Activated effector memory CD4-positive, alpha-beta T cell treated with anti-CD3 and anti-CD28 coated beads, Interleukin-2, amount 50 U/mL, for 16 hours (primary cell): ENCODE measurements around the gene DDX31.
"Not testable (repeated sequence)": the region's sequence is repeated elsewhere in the genome, so short reads cannot be mapped to it uniquely, and the experiment has no call there.

ENCODE experiments used
- DNase-seq: peaks from one replicate; pipeline ENCODE4 v3.0.0-alpha.2; 2020

The DDX31 gene

DNA sequence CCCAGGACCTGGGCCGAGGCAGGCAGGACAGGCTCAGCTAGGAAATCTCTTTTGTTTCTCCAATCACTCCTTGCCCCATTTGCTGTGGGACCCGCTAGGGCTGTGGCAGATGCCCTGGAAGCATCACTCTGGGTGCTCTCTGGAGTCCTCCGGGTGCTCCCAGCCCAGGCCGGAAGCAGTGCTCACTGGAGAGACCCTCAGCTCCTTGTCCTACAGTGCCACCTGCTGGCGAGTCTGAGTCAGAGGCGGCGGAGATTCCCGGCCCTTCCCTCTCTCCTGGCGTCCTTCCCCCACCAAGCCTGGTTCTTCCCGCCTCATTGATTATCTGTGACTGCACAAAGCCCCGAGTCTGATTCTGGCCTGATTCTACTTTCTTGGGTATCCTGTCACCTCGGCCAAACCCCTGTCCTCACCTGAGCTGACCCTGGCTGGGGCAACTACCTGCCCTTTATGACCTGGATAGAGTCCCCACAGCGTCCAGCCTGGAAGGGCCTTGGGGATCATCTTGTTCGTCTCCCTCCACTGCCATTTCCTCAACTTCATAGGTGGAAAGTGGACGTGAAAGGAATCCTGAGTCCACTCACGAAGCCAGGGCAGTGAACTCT is 94.7 kb downstream of the DDX31 start:
- peak; percentile 74 for DNase-seq

- DNase-seq, result no peak
Observed at GRCh38 chr9:132572921-132573320, 96.9 kb downstream of the DDX31 start.

DNA sequence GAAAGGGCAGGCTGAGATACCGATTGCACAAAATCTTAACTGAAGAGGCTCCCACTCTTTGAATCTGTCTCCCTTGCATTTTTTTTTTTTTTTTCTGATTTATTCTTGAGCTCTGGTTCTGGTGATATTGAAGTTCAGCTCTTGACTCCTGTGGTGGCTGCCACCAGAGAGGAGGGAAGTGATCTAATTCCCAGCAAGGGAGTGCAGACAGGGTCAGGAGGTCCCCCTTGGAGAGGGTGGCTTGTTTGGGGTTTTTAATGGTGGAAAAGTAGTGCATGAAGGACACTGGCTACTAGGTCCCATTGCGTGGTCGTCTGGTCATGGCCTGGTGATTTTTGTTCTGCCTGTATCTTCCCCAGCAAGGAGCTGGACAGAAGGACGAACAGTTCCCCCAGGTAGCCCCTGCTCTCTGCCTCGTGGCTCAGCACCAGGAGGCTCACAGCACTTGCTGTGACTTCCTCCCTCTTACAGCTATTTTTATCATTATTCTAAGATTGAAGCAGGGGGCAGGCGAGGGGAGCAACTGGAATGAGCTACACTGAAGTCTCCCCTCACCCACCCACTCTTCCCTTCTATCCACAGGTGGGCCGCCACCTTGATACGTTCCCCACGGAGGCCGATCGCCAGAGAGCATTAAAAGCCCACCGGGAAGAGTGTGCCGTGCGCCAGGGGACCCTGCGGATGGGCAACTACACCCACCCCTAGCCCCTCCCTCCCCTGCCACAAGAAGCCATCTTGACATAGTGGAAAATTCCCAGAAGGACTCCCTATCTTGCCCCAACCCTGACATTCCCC is 97.8 kb downstream of the DDX31 start:
- no peak for DNase-seq

DNA sequence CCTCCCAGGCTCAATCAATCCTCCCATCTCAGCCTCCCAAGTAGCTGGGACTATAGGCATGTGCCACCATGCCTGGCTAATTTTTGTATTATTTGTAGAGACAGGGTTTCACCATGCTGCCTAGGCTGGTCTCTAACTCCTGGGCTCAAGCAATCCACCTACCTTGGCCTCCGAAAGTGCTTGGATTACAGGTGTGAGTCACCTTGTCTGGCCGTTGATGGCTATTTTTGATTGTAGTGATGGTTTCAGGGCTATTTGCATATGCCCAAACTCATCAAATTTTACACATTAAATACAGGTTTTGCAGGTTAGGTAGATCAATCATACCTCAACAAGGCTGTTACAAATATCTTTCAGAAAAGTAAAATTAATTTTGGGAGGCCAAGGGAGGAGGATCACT is 101.0 kb downstream of the DDX31 start:
- not testable (repeated sequence) for DNase-seq

- no peak for DNase-seq
Observed at GRCh38 chr9:132564526-132564925, 105.3 kb downstream of the DDX31 start.

- no peak for DNase-seq
Observed at GRCh38 chr9:132562306-132562573, 107.5 kb downstream of the DDX31 start.

- DNase-seq, result no peak
Observed at GRCh38 chr9:132560616-132561202, 109.1 kb downstream of the DDX31 start.

DNA sequence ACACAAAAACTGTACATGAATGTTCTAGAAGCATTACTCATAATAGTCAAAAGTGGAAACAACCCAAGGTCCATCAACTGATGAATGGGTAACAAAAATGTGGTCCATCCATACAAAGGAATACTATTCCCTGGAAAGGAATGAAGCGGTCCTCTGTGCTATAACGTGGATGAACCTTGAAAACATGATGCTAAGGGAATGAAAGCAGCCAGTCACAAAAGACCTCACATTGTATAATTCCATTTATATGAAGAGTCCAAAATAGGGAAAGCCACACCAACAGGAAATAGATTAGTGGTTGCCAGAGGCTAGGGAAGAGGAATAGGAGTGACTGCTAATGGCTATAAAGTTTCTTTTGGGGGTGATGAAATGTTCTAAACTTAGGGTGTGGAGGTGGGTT is 110.1 kb downstream of the DDX31 start:
- DNase-seq, result no peak

- DNase-seq, result no peak
Observed at GRCh38 chr9:132557159-132557558, 112.6 kb downstream of the DDX31 start.

- DNase-seq, result no peak
Observed at GRCh38 chr9:132556714-132557113, 113.1 kb downstream of the DDX31 start.

DNA sequence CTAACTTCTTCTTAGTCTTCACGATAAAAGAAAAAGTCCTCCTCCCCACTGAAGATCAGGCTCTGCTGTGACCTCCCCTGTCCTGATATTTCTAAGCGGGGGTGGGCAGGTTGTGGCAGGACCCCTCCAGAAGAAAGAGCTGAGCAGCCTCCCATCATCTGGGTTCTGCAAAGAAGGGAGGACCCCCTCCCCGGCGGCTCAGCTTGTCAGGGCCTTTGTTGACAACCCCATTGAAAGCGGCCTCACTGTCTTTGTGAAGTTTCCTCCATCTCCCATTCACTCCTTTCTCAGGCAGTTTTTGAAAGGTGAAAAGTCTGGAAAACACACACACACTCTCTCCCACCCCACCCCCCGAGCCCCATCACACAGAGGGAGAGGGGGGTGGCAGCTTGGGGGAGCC is 113.5 kb downstream of the DDX31 start:
- no peak for DNase-seq

DNA sequence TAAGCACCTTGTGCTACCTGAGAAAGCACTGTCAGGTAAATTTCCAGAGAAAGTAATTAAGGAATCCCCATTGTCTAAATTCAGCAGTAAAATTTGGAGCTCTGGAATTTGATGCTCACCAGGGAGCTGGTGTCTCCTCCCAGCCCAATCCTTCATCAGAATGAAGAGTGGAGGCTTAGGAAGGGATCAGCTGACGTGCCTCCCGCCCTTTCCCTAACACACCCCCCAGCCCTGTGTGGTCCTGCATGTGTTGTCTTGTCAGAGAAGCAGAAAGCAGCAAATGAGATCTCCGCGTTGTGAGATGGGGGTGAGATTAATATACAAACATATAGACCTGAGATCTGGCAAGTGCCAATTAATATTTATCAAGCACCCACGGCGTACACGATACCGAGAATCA is 114.3 kb downstream of the DDX31 start:
- DNase-seq, result no peak

GRCh38 chr9:132554755-132555154 is 115.0 kb downstream of the DDX31 start:
- DNase-seq, result no peak

DNA sequence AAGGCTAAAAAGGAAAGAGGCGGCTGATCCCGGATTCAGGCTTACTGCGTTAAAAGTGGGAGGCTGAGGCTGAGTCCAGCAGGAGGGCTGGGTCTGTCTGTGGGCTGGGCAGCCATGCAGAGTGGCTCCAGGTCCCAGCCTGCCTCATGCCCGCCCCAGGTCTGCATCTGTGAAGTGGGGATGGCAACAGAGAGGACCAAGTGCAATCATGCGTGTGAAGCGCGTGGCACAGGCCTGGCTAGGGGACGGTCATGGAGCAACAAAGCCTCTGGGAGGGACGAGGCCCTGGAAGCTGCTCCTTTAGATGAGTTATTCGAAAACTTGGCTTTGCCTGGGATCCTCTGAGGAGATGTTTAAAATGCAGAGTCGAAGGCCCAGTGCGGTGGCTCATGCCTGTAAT is 117.7 kb downstream of the DDX31 start:
- DNase-seq, result no peak

GRCh38 chr9:132551556-132551955 is 118.2 kb downstream of the DDX31 start:
- no peak for DNase-seq

DNA sequence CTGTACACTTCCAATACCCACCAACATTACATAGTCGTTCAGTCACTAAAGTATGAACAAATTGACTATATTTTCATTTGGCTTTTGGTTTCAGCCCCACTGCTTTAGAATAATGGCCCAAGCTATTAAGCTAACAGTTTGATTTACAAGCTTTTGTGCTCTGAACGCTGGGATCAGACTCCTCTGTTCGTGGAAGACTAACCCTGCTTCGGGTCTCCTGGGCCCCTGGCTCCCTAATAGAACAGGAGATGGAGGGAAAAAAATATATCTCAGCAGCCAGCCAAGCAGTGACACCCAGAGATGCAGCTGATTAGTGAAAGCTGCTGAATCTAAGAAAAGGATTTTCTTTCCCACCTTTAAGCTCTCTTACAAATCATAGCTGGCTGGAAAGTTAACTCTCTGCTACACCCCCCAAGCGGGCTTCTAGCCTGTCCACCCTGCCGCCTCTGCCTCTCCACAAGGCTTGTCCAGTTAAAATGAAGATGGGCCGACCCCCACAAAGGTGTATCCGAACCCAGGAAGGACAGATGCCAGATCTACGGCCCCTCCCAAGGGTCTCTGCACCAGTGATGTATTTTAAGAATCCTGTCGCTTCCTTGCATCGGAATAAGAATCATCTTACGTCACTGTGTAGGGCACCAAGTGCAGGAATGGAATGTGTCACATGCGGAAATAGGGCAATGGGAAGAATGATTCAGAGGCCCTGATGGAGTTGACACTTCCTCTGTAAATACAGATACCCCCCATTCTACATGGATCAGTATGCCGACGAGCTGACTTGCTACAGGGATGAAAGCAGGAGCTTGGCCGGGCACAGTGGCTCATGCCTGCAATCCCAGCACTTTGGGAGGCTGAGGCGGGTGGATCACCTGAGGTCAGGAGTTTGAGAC is 120.8 kb downstream of the DDX31 start:
- DNase-seq, result no peak

DNA sequence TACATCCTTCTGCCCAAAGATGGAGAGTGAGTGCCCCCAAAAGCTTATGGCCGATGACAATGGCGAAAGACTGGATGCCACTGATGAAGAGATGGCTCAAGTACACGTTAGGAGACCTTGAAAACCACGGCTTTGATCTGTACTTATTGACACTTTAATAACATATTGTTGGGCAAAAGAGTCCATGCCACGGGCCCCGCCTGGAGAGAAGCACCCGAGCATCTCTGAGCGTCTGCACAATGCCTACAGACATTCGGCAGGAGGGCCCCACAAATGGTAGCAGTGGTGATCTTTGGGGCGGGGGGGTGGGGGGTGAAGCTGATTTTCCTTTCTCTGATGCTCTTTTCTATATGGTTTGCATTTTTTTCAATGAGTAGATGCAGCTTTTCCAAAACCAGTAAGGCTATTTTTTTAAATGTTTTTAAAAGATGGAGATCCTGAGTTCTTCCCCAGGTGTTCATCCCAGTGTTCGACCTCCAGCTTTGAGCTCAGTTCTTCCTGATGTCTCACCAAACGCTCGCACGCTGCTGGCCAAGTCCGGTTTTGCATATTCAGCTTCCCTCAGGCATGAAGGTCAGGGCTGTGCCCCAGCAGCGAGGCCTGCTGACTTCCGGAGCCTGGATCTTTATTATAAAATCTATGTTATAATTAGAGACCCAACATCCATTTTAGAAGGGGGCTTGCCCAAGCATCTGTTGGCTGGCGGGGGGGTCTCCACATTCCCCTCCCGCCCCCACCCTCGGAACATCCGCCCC is 121.6 kb downstream of the DDX31 start:
- no peak for DNase-seq

GRCh38 chr9:132547436-132547835 is 122.3 kb downstream of the DDX31 start:
- no peak for DNase-seq

DNA sequence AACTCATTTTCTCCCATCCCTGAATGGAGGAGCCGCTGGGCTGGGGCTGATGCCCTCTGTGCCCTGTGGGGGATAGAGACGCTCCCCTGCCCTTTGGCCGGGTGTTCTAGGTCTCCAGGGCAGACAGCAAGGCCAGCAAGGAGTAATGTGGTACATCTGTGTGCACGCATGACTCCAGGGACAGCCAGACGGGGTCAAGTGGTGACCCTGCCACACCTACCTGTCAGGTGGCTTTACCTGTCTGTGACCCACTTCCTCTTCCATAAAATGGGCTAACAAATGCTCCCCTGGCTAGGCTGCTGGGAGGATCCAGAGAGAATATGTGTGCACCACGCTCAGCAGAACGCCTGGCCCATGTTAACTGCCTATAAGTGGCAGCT is 122.7 kb downstream of the DDX31 start:
- no peak for DNase-seq

- no peak for DNase-seq
Observed at GRCh38 chr9:132546148-132547051, 123.4 kb downstream of the DDX31 start.

- DNase-seq, result no peak
Observed at GRCh38 chr9:132545578-132545977, 124.2 kb downstream of the DDX31 start.

- DNase-seq, result no peak
Observed at GRCh38 chr9:132543960-132544359, 125.8 kb downstream of the DDX31 start.
